Lower leg skin (tissue), 3 donors: Measurements from ENCODE around the gene ANKRD33B.

Experiments
- CTCF ChIP-seq, 3 donors: fragments of 450-650 bp; IDR thresholded peaks; one replicate each; pipeline ENCODE4 v1.5.1; 2016; ENCODE audit warnings: antibody characterized with exemption in 3 of 3, mild to moderate bottlenecking in 3 of 3, moderate library complexity in 2 of 3
- POLR2A ChIP-seq, 2 donors: fragments of 450-650 bp; IDR thresholded peaks; one replicate each; pipeline ENCODE4 v1.6.1; 2016 to 2017; ENCODE audit warnings: antibody characterized with exemption in 2 of 2, mild to moderate bottlenecking in 1 of 2, moderate library complexity in 1 of 2

GRCh38 chr5:10522224-10522611 is 41.7 kb upstream of the ANKRD33B start:
- TF ChIP-seq CTCF (IDR thresholded peaks at IDR 0.05) (no peak), POLR2A (IDR thresholded peaks at IDR 0.05) (no peak)
